ENCODE measurements around the gene CLEC3B. TPM values are rescaled to one million over a fixed set of nuclear protein-coding genes. Genes with fewer than 3 reads are reported as not detected.

Gene CLEC3B
- total and polyA plus RNA-seq, 2 donors (not counting 1 experiment from before 2014, with no cell fraction given), result 0.82 TPM; not detected in 1

DNA sequence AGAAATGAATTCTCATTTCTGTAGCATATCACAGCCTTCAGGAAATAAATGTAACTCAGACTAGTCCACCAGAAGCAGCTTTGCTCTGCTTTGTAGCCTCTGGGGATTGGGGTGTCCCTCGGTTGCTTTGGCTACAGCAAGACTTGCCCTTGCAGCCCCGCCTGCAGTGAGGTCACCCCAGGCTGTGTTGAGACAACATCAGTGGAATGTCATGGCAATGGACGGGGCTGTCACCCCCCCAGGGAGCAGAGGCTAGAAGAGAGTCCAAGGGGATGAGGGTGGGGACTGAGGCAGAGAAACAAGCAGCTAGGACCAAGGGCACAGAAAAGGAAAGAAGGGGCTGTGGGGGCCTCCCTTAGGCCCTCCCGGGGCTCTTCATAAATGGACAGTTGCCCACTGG, 854 bp downstream of the CLEC3B start:
- WGBS (ENCODE audit: insufficient coverage), result 60% methylated on average over 2 of the region's 4 CpGs
- POLR2A ChIA-PET, result no interaction called here
- H3K9me3 ChIP-seq (ENCODE audit: control extremely low read depth in 1 of 3, control insufficient read depth in 2 of 3, insufficient read depth in 1 of 3, low read length in 2 of 3), result no peaks in the 10 kb centered on the region
- Mint-ChIP-seq H3K9me3 (ENCODE audit: insufficient read depth) (no peaks in the 10 kb centered on the region), H3K27me3 (peaks cover 11% of the 10 kb centered on the region), H3K27ac (no peak overlapping the region), H3K4me1 (no peaks in the 10 kb centered on the region), H3K4me3 (no peak overlapping the region)
- H3K4me1 ChIP-seq (ENCODE audit: control insufficient read depth in 2 of 2, insufficient read depth in 2 of 2, low read length in 2 of 2), result no peaks in the 10 kb centered on the region
- DNase-seq (no peak), ATAC-seq (ENCODE audit: low read depth) (no peak)
- H3K9ac ChIP-seq (ENCODE audit: low read length), result no peak overlapping the region
- no peaks in the 10 kb centered on the region for H4K20me1 ChIP-seq (ENCODE audit: control insufficient read depth, insufficient read depth, low read length, poor library complexity, severe bottlenecking)
- H3K4me3 ChIP-seq (ENCODE audit: control extremely low read depth in 1 of 5, extremely low read depth in 1 of 5, insufficient read depth in 1 of 5, low read depth in 2 of 5, low read length in 4 of 5), result no peak overlapping the region
- no peak for TF ChIP-seq EZH2 (IDR thresholded peaks at IDR 0.05; ENCODE audit: borderline replicate concordance, insufficient read depth, low read depth, low read length, poor library complexity, severe bottlenecking)
- TF ChIP-seq, protein P1, sequence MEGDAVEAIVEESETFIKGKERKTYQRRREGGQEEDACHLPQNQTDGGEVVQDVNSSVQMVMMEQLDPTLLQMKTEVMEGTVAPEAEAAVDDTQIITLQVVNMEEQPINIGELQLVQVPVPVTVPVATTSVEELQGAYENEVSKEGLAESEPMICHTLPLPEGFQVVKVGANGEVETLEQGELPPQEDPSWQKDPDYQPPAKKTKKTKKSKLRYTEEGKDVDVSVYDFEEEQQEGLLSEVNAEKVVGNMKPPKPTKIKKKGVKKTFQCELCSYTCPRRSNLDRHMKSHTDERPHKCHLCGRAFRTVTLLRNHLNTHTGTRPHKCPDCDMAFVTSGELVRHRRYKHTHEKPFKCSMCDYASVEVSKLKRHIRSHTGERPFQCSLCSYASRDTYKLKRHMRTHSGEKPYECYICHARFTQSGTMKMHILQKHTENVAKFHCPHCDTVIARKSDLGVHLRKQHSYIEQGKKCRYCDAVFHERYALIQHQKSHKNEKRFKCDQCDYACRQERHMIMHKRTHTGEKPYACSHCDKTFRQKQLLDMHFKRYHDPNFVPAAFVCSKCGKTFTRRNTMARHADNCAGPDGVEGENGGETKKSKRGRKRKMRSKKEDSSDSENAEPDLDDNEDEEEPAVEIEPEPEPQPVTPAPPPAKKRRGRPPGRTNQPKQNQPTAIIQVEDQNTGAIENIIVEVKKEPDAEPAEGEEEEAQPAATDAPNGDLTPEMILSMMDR (IDR thresholded peaks at IDR 0.05), result no peak
- H3K27me3 ChIP-seq (replicated peaks in 1 of 4; ENCODE audit: control extremely low read depth in 1 of 4, control insufficient read depth in 3 of 4, insufficient read depth in 4 of 4, low read length in 3 of 4), result peaks cover 0 to 28% (median 5%) of the 10 kb centered on the region in 4 experiments
- no peaks in the 10 kb centered on the region for H3K79me2 ChIP-seq (ENCODE audit: control insufficient read depth, insufficient read depth, low read length)
- H3K36me3 ChIP-seq (replicated peaks in 1 of 2; ENCODE audit: control extremely low read depth in 1 of 2, control insufficient read depth in 1 of 2, extremely low read depth in 1 of 2, insufficient read depth in 2 of 2, low read length in 1 of 2), result no peaks in the 10 kb centered on the region
- H3K27ac ChIP-seq (ENCODE audit: low read length in 2 of 2), result no peak overlapping the region
- CTCF ChIA-PET, result interaction anchor here (0.5 to 2.1 kb wide), 2 partner anchors 10 to 494 kb away, joined by 3 to 11 read pairs; no protein-coding TSS in a partner anchor
- no peak overlapping the region for H2AFZ ChIP-seq (ENCODE audit: insufficient read depth, low read depth, low read length, poor library complexity, severe bottlenecking)
- intact Hi-C loops (cut with micrococcal nuclease), result no loop called here
- H3K4me2 ChIP-seq (replicated peaks; ENCODE audit: low read depth, low read length, poor library complexity, severe bottlenecking), result no peak overlapping the region

DNA sequence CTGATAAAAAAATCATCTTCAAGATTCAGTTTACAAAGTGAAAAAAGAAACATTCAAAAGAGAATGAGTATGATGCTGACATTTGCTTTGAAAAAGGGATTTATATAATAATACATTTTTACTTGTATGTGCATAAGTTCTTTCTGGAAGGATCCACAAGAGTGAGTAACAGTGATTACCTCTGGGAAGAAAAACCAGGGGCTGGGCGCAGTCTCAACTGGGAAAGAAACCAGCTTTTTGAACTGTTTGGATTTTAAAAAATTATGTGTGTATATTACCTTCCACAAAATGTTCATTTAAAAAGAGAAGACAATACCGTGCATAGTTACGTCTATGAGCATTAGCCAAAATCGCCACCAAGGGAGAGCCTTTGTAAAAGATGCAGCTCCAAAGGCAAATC, 1.3 kb downstream of the CLEC3B start:
- no peak overlapping the region for H3K9ac ChIP-seq (ENCODE audit: low read length)
- no peaks in the 10 kb centered on the region for H3K4me1 ChIP-seq (ENCODE audit: control insufficient read depth in 2 of 2, insufficient read depth in 2 of 2, low read length in 2 of 2)
- H3K9me3 ChIP-seq (ENCODE audit: control extremely low read depth in 1 of 3, control insufficient read depth in 2 of 3, insufficient read depth in 1 of 3, low read length in 2 of 3), result no peaks in the 10 kb centered on the region
- Mint-ChIP-seq H3K27me3 (peaks cover 11% of the 10 kb centered on the region), H3K9me3 (ENCODE audit: insufficient read depth) (no peaks in the 10 kb centered on the region), H3K4me3 (no peak overlapping the region), H3K4me1 (no peaks in the 10 kb centered on the region), H3K27ac (no peak overlapping the region)
- no peak overlapping the region for H2AFZ ChIP-seq (ENCODE audit: insufficient read depth, low read depth, low read length, poor library complexity, severe bottlenecking)
- peaks cover 0 to 28% (median 5%) of the 10 kb centered on the region in 4 experiments for H3K27me3 ChIP-seq (replicated peaks in 1 of 4; ENCODE audit: control extremely low read depth in 1 of 4, control insufficient read depth in 3 of 4, insufficient read depth in 4 of 4, low read length in 3 of 4)
- H3K79me2 ChIP-seq (ENCODE audit: control insufficient read depth, insufficient read depth, low read length), result no peaks in the 10 kb centered on the region
- H3K36me3 ChIP-seq (replicated peaks in 1 of 2; ENCODE audit: control extremely low read depth in 1 of 2, control insufficient read depth in 1 of 2, extremely low read depth in 1 of 2, insufficient read depth in 2 of 2, low read length in 1 of 2), result no peaks in the 10 kb centered on the region
- no peak overlapping the region for H3K4me3 ChIP-seq (ENCODE audit: control extremely low read depth in 1 of 5, extremely low read depth in 1 of 5, insufficient read depth in 1 of 5, low read depth in 2 of 5, low read length in 4 of 5)
- no CpG with 5 or more reads among the region's 4 CpGs for WGBS (ENCODE audit: insufficient coverage)
- no peak for TF ChIP-seq EZH2 (IDR thresholded peaks at IDR 0.05; ENCODE audit: borderline replicate concordance, insufficient read depth, low read depth, low read length, poor library complexity, severe bottlenecking)
- TF ChIP-seq, protein P1 (IDR thresholded peaks at IDR 0.05), result no peak
- CTCF ChIA-PET, result interaction anchor here (0.5 to 2.1 kb wide), 3 partner anchors 10 to 494 kb away, joined by 3 to 11 read pairs (median 6); no protein-coding TSS in a partner anchor
- POLR2A ChIA-PET, result no interaction called here
- no peaks in the 10 kb centered on the region for H4K20me1 ChIP-seq (ENCODE audit: control insufficient read depth, insufficient read depth, low read length, poor library complexity, severe bottlenecking)
- no peak overlapping the region for H3K27ac ChIP-seq (ENCODE audit: low read length in 2 of 2)
- intact Hi-C loops (cut with micrococcal nuclease), result no loop called here
- no peak overlapping the region for H3K4me2 ChIP-seq (replicated peaks; ENCODE audit: low read depth, low read length, poor library complexity, severe bottlenecking)
- DNase-seq (no peak), ATAC-seq (ENCODE audit: low read depth) (no peak)

Measured in B cell (primary cell).